ENCODE measurements around the gene TBC1D19. TPM values are rescaled to one million over a fixed set of nuclear protein-coding genes. Genes with fewer than 3 reads are reported as not detected.

TBC1D19 gene
- total RNA-seq, 1 experiment from 2014 or later, result 4.0 TPM

GRCh38 chr4:26647523-26648224 is 63.8 kb downstream of the TBC1D19 start:
- H3K9ac ChIP-seq (ENCODE audit: low read length), result no peak overlapping the region
- H3K27me3 ChIP-seq (ENCODE audit: low read length), result no peaks in the 10 kb centered on the region
- H3K36me3 ChIP-seq (ENCODE audit: low read depth, low read length), result no peaks in the 10 kb centered on the region
- ChIA-PET POLR2A (ENCODE audit: unreplicated experiment) (no interaction called here), CTCF (no interaction called here)
- H3F3A ChIP-seq (ENCODE audit: low read length, unreplicated experiment), result no peaks in the 10 kb centered on the region
- no peak overlapping the region for H3K4me3 ChIP-seq (ENCODE audit: low read length)
- no peaks in the 10 kb centered on the region for H3K79me2 ChIP-seq (ENCODE audit: low read length)
- TF ChIP-seq EZH2phosphoT487 (IDR thresholded peaks at IDR 0.05; ENCODE audit: borderline replicate concordance, low read length) (no peak), EZH2 (IDR thresholded peaks at IDR 0.05; ENCODE audit: low read length, unreplicated experiment) (no peak)
- TF ChIP-seq, protein P1, sequence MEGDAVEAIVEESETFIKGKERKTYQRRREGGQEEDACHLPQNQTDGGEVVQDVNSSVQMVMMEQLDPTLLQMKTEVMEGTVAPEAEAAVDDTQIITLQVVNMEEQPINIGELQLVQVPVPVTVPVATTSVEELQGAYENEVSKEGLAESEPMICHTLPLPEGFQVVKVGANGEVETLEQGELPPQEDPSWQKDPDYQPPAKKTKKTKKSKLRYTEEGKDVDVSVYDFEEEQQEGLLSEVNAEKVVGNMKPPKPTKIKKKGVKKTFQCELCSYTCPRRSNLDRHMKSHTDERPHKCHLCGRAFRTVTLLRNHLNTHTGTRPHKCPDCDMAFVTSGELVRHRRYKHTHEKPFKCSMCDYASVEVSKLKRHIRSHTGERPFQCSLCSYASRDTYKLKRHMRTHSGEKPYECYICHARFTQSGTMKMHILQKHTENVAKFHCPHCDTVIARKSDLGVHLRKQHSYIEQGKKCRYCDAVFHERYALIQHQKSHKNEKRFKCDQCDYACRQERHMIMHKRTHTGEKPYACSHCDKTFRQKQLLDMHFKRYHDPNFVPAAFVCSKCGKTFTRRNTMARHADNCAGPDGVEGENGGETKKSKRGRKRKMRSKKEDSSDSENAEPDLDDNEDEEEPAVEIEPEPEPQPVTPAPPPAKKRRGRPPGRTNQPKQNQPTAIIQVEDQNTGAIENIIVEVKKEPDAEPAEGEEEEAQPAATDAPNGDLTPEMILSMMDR (conservative IDR thresholded peaks at IDR 0.05; ENCODE audit: low read depth, low read length), result no peak
- intact Hi-C loops (cut with micrococcal nuclease), result no loop called here
- no peak overlapping the region for H3K27ac ChIP-seq (ENCODE audit: low read length)
- BruUV-seq (replicated peaks), result no TSS peak
- DNase-seq, result no peak
- no peak overlapping the region for H3K4me2 ChIP-seq (ENCODE audit: low read length)
- no peak overlapping the region for H2AFZ ChIP-seq (ENCODE audit: low read length)
- H3K9me2 ChIP-seq (replicated peaks; ENCODE audit: low read length), result no peaks in the 10 kb centered on the region
- no peaks in the 10 kb centered on the region for H3K9me3 ChIP-seq (ENCODE audit: low read length)
- no peaks in the 10 kb centered on the region for H3K4me1 ChIP-seq (ENCODE audit: insufficient read depth, low read length)
- ATAC-seq, result no peak
- no peaks in the 10 kb centered on the region for H4K20me1 ChIP-seq (ENCODE audit: low read length)

DNA sequence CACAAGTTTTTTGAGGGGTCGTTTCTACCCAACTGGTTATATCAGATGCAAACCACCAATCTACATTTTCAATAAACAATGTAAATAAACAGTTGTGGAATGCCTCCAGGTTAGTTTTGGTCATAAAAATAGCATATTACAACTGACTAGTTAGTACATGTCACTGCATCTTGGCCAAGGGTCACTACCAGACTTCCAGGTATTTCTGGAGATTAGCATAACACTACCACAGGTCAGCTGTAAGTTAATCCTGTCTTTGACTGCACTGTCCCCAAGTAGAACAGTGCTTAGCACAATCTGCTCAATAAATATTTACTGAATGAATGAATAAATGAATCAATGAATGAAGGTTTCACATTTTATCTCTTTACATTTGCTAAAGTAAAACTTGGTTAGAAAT is 64.4 kb downstream of the TBC1D19 start:
- Histone ChIP-seq H2AFZ (ENCODE audit: low read length) (no peak overlapping the region), H3K27me3 (ENCODE audit: low read length) (no peaks in the 10 kb centered on the region), H3K9me3 (ENCODE audit: low read length) (no peaks in the 10 kb centered on the region), H3K4me2 (ENCODE audit: low read length) (no peak overlapping the region), H3F3A (ENCODE audit: low read length, unreplicated experiment) (no peaks in the 10 kb centered on the region), H3K4me3 (ENCODE audit: low read length) (no peak overlapping the region), H3K9me2 (replicated peaks; ENCODE audit: low read length) (no peaks in the 10 kb centered on the region), H3K9ac (ENCODE audit: low read length) (no peak overlapping the region), H3K27ac (ENCODE audit: low read length) (no peak overlapping the region), H3K79me2 (ENCODE audit: low read length) (no peaks in the 10 kb centered on the region), H4K20me1 (ENCODE audit: low read length) (no peaks in the 10 kb centered on the region), H3K36me3 (ENCODE audit: low read depth, low read length) (no peaks in the 10 kb centered on the region), H3K4me1 (ENCODE audit: insufficient read depth, low read length) (no peaks in the 10 kb centered on the region)
- CTCF ChIA-PET, result no interaction called here
- POLR2A ChIA-PET (ENCODE audit: unreplicated experiment), result no interaction called here
- no peak for ATAC-seq
- TF ChIP-seq EZH2 (IDR thresholded peaks at IDR 0.05; ENCODE audit: low read length, unreplicated experiment), result no peak
- no TSS peak for BruUV-seq (replicated peaks)
- intact Hi-C loops (cut with micrococcal nuclease), result no loop called here
- peak; percentile 1 for DNase-seq

DNA sequence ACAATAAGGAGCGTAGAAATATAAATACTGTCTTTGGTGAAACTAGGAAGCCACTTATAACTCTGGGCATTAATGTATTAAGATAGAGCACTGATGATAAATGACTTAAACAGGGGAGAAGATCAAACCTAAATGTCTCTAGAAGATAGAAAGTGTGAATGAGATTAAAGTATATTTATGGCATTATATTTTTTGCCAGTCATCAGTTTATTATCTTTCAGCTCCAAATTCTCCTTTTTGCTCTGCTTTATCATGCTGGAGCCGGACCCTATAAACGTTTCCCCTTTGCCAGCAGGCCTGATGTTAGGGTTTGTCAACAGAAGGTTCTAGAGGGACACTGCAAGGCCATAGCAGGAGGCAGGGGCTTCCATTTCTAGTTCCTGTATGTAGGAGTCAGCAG is 76.4 kb downstream of the TBC1D19 start:
- BruUV-seq (replicated peaks), result no TSS peak
- Histone ChIP-seq H3K4me3 (ENCODE audit: low read length) (no peak overlapping the region), H3K9me2 (replicated peaks; ENCODE audit: low read length) (no peaks in the 10 kb centered on the region), H3F3A (ENCODE audit: low read length, unreplicated experiment) (no peaks in the 10 kb centered on the region), H3K4me1 (ENCODE audit: insufficient read depth, low read length) (no peaks in the 10 kb centered on the region), H2AFZ (ENCODE audit: low read length) (no peak overlapping the region), H3K27ac (ENCODE audit: low read length) (no peak overlapping the region), H3K9me3 (ENCODE audit: low read length) (no peaks in the 10 kb centered on the region), H3K4me2 (ENCODE audit: low read length) (no peak overlapping the region), H3K9ac (ENCODE audit: low read length) (no peak overlapping the region), H3K79me2 (ENCODE audit: low read length) (no peaks in the 10 kb centered on the region), H3K27me3 (ENCODE audit: low read length) (no peaks in the 10 kb centered on the region), H3K36me3 (ENCODE audit: low read depth, low read length) (peaks cover 2% of the 10 kb centered on the region; the same call in 1 of the 2 replicates), H4K20me1 (ENCODE audit: low read length) (no peaks in the 10 kb centered on the region)
- TF ChIP-seq EZH2phosphoT487 (IDR thresholded peaks at IDR 0.05; ENCODE audit: borderline replicate concordance, low read length), result no peak
- no peak for TF ChIP-seq EZH2 (IDR thresholded peaks at IDR 0.05; ENCODE audit: low read length, unreplicated experiment)
- TF ChIP-seq, protein P1 (conservative IDR thresholded peaks at IDR 0.05; ENCODE audit: low read depth, low read length), result no peak
- ChIA-PET CTCF (no interaction called here), POLR2A (ENCODE audit: unreplicated experiment) (no interaction called here)
- intact Hi-C loops (cut with micrococcal nuclease), result no loop called here
- no peak for ATAC-seq
- DNase-seq, result no peak

All from PC-3 (cell line).